IMR-90 (cell line): Measurements from ENCODE around the gene PIK3R5.

ENCODE experiments used
- CEBPB ChIP-seq: IDR thresholded peaks from 2 replicates; pipeline ENCODE4 v1.6.1; 2012; ENCODE audit warnings: low read depth, low read length, improper control_type of control experiment
- FOS ChIP-seq: fragments of 150-350 bp; IDR thresholded peaks from 2 replicates; pipeline ENCODE4 v1.6.1; 2016; ENCODE audit warnings: low read depth, low read length
- MAFK ChIP-seq: IDR thresholded peaks from 2 replicates; pipeline ENCODE4 v1.6.1; 2012; ENCODE audit warnings: low read depth, low read length, improper control_type of control experiment
- MXI1 ChIP-seq: IDR thresholded peaks from 2 replicates; pipeline ENCODE4 v1.6.1; 2012; ENCODE audit warnings: low read depth, mild to moderate bottlenecking, low read length, moderate library complexity, borderline replicate concordance
- NFE2L2 ChIP-seq: fragments of 150-350 bp; IDR thresholded peaks from 2 replicates; pipeline ENCODE4 v1.6.1; 2016; ENCODE audit warnings: low read depth, mild to moderate bottlenecking, low read length
- POLR2A ChIP-seq: IDR thresholded peaks from 2 replicates; pipeline ENCODE4 v1.6.1; 2012; ENCODE audit warnings: mild to moderate bottlenecking, low read depth, low read length
- RCOR1 ChIP-seq: IDR thresholded peaks from 2 replicates; pipeline ENCODE4 v1.6.1; 2012; ENCODE audit warnings: mild to moderate bottlenecking, low read length, improper control_type of control experiment; ENCODE audit not compliant: insufficient replicate concordance
- SMC3 ChIP-seq: fragments of 150-350 bp; IDR thresholded peaks from 2 replicates; pipeline ENCODE4 v1.6.1; 2016; ENCODE audit warnings: low read depth, mild to moderate bottlenecking, antibody characterized with exemption, low read length, moderate library complexity
- TF ChIP-seq, protein P1 (sequence below): conservative IDR thresholded peaks from 2 replicates; pipeline ENCODE4 v1.5.1; 2012; ENCODE audit warnings: mild to moderate bottlenecking, low read depth, low read length, improper control_type of control experiment

DNA sequence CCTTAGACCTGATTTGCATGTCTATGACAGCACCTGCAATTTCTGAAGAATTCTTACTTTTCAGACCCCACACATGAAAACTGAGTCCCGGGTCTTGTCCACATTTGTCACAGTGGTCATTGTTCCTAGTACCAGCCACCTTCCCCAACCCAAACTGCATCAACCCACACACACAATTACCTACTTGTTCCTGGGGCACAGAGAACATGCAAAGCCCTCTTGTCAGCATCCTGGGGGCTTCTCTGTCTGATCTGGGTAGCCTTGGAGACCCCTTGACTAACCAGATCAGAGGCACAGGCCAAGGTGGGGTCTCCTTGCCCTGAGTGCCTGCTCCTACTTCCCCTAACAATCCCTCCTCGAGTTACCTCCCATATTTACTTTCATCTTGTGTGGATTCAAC lies 61.3 kb downstream of the PIK3R5 start:
- TF ChIP-seq SMC3: no peak
- TF ChIP-seq, protein P1, sequence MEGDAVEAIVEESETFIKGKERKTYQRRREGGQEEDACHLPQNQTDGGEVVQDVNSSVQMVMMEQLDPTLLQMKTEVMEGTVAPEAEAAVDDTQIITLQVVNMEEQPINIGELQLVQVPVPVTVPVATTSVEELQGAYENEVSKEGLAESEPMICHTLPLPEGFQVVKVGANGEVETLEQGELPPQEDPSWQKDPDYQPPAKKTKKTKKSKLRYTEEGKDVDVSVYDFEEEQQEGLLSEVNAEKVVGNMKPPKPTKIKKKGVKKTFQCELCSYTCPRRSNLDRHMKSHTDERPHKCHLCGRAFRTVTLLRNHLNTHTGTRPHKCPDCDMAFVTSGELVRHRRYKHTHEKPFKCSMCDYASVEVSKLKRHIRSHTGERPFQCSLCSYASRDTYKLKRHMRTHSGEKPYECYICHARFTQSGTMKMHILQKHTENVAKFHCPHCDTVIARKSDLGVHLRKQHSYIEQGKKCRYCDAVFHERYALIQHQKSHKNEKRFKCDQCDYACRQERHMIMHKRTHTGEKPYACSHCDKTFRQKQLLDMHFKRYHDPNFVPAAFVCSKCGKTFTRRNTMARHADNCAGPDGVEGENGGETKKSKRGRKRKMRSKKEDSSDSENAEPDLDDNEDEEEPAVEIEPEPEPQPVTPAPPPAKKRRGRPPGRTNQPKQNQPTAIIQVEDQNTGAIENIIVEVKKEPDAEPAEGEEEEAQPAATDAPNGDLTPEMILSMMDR: no peak
- no peak for TF ChIP-seq RCOR1
- no peak for TF ChIP-seq NFE2L2
- no peak for TF ChIP-seq MXI1
- TF ChIP-seq POLR2A: no peak
- no peak for TF ChIP-seq CEBPB
- no peak for TF ChIP-seq FOS
- no peak for TF ChIP-seq MAFK
